ENCODE results near the gene TES. TPM values are rescaled to one million over a fixed set of nuclear protein-coding genes. Genes with fewer than 3 reads are reported as not detected.

The TES gene
- total RNA-seq, 3 donors from 2014 or later = 101 to 224 (median 106) TPM

- no peak for TF ChIP-seq CTCF (IDR thresholded peaks at IDR 0.05)
- no peak overlapping the region for H3K4me3 ChIP-seq
- no peaks in the 10 kb centered on the region for H3K36me3 ChIP-seq (ENCODE audit: low read depth)
- no peaks in the 10 kb centered on the region for H3K9me3 ChIP-seq
- intact Hi-C loops (cut with DNase I, micrococcal nuclease) = no loop called here
- DNase-seq (no peak), ATAC-seq (no peak)
- H3K4me1 ChIP-seq (ENCODE audit: low read depth) = no peaks in the 10 kb centered on the region
These were observed 95.4 kb downstream of the TES start for GRCh38 chr7:116305485-116306408.

GRCh38 chr7:116306409-116307048 is 96.2 kb downstream of the TES start:
- Histone ChIP-seq H3K4me3 (no peak overlapping the region), H3K36me3 (ENCODE audit: low read depth) (no peaks in the 10 kb centered on the region), H3K9me3 (no peaks in the 10 kb centered on the region), H3K4me1 (ENCODE audit: low read depth) (no peaks in the 10 kb centered on the region)
- no peak for DNase-seq
- ATAC-seq = no peak
- intact Hi-C loops (cut with DNase I, micrococcal nuclease) = no loop called here
- no peak for TF ChIP-seq CTCF (IDR thresholded peaks at IDR 0.05)

- H3K4me3 ChIP-seq = no peak overlapping the region
- intact Hi-C loops (cut with DNase I, micrococcal nuclease) = no loop called here
- no peak for ATAC-seq
- no peaks in the 10 kb centered on the region for H3K4me1 ChIP-seq (ENCODE audit: low read depth)
- H3K36me3 ChIP-seq (ENCODE audit: low read depth) = no peaks in the 10 kb centered on the region
- no peak for TF ChIP-seq CTCF (IDR thresholded peaks at IDR 0.05)
- H3K9me3 ChIP-seq = no peaks in the 10 kb centered on the region
- DNase-seq = no peak
These were observed 96.9 kb downstream of the TES start for GRCh38 chr7:116307253-116307652.

Other genes with a start within 250 kb of the TES start
- gene TFEC, start 179.8 kb upstream of the TES start, total RNA-seq = 1 to 10 TPM; 2.3 to 3.8 (median 2.8) TPM

Data from mucosa of descending colon (tissue), 3 donors.